GM12874 (cell line): Measurements from ENCODE around the gene ADGRA3.

Experiments
- TF ChIP-seq, protein P1 (sequence below): IDR thresholded peaks from 2 replicates; pipeline ENCODE4 v1.5.1; 2011; ENCODE audit warnings: low read depth, mild to moderate bottlenecking, control low read depth, low read length, moderate library complexity; ENCODE audit not compliant: insufficient read depth

ADGRA3 gene

DNA sequence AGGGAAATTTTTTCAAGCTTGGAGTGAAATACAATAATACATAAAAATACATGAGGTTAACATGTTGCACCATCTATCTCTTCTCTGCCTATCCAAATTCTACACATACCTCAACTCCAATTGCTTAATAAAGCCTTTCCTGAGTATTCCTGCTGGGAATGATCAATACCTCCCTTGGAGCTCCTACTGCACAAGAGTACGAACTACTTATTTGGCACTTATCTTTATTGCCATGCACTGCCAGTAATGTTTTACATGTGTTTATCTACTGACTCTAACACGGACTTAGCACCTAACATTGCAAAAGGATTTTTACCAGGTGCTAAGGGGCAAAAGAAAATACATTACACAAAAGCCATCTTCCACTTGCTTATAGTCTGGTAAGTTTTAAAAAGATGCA, 80.2 kb downstream of the ADGRA3 start:
- TF ChIP-seq, protein P1, sequence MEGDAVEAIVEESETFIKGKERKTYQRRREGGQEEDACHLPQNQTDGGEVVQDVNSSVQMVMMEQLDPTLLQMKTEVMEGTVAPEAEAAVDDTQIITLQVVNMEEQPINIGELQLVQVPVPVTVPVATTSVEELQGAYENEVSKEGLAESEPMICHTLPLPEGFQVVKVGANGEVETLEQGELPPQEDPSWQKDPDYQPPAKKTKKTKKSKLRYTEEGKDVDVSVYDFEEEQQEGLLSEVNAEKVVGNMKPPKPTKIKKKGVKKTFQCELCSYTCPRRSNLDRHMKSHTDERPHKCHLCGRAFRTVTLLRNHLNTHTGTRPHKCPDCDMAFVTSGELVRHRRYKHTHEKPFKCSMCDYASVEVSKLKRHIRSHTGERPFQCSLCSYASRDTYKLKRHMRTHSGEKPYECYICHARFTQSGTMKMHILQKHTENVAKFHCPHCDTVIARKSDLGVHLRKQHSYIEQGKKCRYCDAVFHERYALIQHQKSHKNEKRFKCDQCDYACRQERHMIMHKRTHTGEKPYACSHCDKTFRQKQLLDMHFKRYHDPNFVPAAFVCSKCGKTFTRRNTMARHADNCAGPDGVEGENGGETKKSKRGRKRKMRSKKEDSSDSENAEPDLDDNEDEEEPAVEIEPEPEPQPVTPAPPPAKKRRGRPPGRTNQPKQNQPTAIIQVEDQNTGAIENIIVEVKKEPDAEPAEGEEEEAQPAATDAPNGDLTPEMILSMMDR, result no peak

DNA sequence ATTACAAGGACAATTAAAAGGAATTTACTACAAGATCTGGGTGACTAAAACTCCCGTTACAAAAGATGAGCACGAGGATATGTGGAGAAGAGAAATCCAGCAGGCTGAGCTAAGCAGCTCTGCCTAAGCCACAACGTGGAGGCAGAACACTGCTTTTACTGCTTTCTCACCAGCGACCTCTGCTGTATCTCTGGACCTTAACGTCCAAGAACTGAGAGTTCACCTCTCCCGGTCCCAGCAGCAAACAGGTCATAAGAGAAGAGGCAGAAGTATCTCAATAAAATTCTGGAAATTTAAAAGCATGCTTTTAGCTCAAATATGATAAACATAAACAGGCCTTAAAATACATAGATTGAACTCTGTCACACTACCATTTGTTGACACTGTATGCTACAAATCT, 81.0 kb downstream of the ADGRA3 start:
- TF ChIP-seq, protein P1, result peak; percentile 32; the same call in 1 of the 2 replicates

DNA sequence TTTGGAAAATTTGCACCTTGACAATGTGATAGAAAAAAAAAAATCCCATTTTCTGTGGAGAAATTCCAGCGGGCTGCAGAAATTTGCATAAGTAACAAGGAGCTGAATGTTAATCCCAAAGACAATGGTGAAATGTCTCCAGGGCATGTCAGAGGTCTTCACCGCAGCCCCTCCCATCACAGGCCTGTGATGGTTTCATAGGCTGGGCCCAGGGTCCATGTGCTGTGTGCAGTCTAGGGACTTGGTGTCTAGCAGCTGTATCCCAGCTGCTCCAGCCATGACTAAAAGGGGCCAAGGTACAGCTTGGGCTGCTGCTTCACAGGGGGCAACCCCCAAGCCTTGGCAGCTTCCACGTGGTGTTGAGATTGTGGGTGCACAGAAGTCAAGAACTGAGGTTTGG, 85.2 kb downstream of the ADGRA3 start:
- TF ChIP-seq, protein P1, result no peak

DNA sequence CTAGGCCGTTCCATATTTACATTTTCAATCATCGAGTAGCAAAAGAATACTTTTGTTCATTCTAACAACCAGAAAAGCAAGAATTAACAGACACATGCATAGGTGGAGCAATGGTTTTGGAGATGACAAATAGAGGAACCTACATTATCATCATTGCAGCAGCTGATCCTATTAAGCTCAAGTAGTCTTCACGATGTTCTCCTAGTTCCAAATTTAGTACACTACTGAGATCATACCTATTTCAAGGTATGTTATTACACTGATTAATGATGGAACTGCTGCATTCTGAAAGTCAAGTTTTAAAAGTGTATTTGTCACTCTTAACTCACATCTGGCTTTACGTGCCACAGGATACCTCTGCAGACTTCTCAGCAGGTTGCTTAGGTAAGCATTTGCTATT, 87.4 kb downstream of the ADGRA3 start:
- TF ChIP-seq, protein P1, result no peak

DNA sequence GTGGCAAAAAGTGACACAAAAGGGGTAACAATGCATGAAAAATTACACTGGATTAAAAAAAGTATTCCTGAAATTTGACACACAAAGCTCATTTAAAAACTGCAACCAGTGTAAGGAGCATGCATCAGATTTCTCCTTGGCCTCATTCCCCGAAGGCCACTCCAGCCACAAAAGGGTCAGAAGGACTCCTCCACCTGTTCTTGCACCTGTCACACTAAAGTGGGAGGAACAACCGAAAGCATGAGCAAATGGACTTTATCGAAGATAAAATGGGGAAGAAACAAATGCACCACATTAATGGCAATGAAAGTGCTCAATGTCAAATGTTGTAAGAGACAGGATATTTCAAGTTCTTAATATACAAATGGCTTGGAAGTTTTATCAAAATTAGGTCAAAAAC, 88.2 kb downstream of the ADGRA3 start:
- TF ChIP-seq, protein P1, result no peak

DNA sequence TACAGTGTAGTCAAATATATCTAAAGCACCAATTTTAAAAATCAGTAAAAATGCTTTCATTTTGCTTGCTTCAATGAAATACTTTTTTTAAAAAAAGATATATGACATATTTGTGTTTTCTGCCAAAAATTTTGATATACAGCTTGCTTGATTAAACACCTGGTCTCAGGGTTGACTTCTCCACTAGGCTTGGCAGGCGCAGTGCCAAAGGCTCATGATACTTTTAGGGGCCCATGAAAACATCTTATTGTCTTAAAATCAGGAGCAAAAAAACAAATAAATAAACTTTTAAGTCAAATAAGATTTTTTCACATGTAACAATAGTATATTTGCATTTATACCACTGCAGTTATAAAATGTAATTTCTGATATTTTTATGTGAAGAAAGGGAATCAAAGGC, 95.6 kb downstream of the ADGRA3 start:
- TF ChIP-seq, protein P1, result no peak

DNA sequence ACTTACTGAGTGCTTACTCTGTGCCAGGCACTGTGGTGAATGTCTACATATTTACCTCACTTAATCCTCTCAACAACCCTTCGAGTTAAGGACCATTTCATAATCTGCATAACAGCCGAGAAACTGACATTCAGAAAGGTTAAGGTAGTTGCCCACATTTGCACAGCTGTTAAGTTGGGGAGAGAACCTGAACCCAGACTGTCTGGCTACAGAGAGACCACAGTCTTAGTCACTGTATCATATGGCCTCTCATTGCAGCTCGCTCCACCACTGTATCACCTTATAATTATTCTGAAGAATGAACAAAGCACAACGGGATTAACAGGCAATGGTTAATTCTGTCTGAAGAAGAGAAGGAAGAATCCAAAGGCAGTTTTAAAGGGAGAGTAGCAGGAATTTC, 98.5 kb downstream of the ADGRA3 start:
- TF ChIP-seq, protein P1, result no peak

DNA sequence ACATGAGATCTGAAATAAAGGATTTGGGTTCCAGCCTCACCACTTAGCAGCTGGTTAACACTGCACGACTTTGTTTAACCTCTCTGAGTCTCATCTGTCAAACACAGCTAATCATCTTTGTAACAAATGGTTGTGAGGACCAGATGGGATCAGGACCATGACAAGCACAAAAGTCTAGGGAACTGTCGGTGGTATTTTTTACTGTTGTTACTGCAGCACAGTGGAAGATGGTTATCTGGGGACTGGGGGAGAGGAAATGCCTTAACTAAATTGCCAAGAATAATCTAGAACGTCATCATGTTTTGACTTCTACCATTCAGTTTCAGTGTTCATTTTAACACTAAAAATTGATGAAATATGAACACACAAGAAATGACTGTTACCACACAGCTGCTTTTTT, 99.5 kb downstream of the ADGRA3 start:
- TF ChIP-seq, protein P1, result no peak
